IMR-90 (cell line): ENCODE data around the gene BRSK1. TPM values are rescaled to one million over a fixed set of nuclear protein-coding genes. Genes with fewer than 3 reads are reported as not detected.

Source experiments
- ATAC-seq: fragments of 200-7000 bp; cut with Tn5 transposase; 2 replicates; pipeline ENCODE4 v1.9.1; 2020; ENCODE audit warnings: low read depth, mild to moderate bottlenecking, moderate library complexity
- BruUV-seq: library from RNA; stranded (reverse); fragments of 400-500 nt; replicated peaks from 2 replicates; lab custom pipeline; 2021; lab: Mats Ljungman, UMichigan
- CTCF ChIA-PET: fragments of 300-600 bp; formaldehyde crosslinking; extraction: SDS; loops from one replicate; lab custom pipeline; 2021; ENCODE audit warnings: antibody characterized with exemption; lab: Yijun Ruan, JAX
- POLR2A ChIA-PET: fragments of 300-600 bp; sonication (Branson Sonifier 250); formaldehyde crosslinking; loops from one replicate; lab custom pipeline; 2022; ENCODE audit warnings: antibody characterized with exemption; ENCODE audit not compliant: unreplicated experiment; lab: Charles Lee
- DNase-seq: peaks from one replicate; pipeline ENCODE4 v3.0.0; 2013
- H2AFZ ChIP-seq: replicated peaks from 2 replicates; pipeline ENCODE3; 2013; ENCODE audit warnings: low read length, mild to moderate bottlenecking; ENCODE audit not compliant: poor library complexity
- H2AK5ac ChIP-seq: 2 replicates; pipeline ENCODE4 v1.6.1; 2013; ENCODE audit warnings: low read depth, low read length, inconsistent platforms
- H2AK9ac ChIP-seq: replicated peaks from 2 replicates; pipeline ENCODE3; 2013; ENCODE audit warnings: mild to moderate bottlenecking, low read depth, low read length, moderate library complexity; ENCODE audit not compliant: poor library complexity
- H2BK120ac ChIP-seq: 2 replicates; pipeline ENCODE4 v1.6.1; 2013; ENCODE audit warnings: low read depth, low read length, inconsistent platforms
- H2BK15ac ChIP-seq: 3 replicates; pipeline ENCODE4 v1.6.1; 2013; ENCODE audit warnings: low read depth, low read length, inconsistent platforms
- H2BK20ac ChIP-seq: 2 replicates; pipeline ENCODE4 v1.6.1; 2013; ENCODE audit warnings: low read depth, mild to moderate bottlenecking, inconsistent platforms, low read length, moderate library complexity
- H2BK5ac ChIP-seq: 2 replicates; pipeline ENCODE4 v1.6.1; 2013; ENCODE audit warnings: mild to moderate bottlenecking, low read depth, low read length, inconsistent platforms; ENCODE audit not compliant: poor library complexity, severe bottlenecking
- H3K14ac ChIP-seq: replicated peaks from 2 replicates; pipeline ENCODE4 v1.6.1; 2013; ENCODE audit warnings: low read depth, low read length, inconsistent platforms
- H3K18ac ChIP-seq: 2 replicates; pipeline ENCODE4 v1.6.1; 2013; ENCODE audit warnings: low read depth, low read length, control low read depth
- H3K23ac ChIP-seq: 2 replicates; pipeline ENCODE4 v1.6.1; 2013; ENCODE audit warnings: low read depth, low read length, inconsistent platforms
- H3K27ac ChIP-seq: 2 replicates; pipeline ENCODE4 v1.5.1; 2013; ENCODE audit warnings: mild to moderate bottlenecking, control low read depth, low read length; ENCODE audit not compliant: insufficient read depth
- H3K27me3 ChIP-seq: 2 replicates; pipeline ENCODE4 v1.6.1; 2013; ENCODE audit warnings: low read length; ENCODE audit not compliant: control insufficient read depth, insufficient read depth
- H3K36me3 ChIP-seq: 2 replicates; pipeline ENCODE4 v1.6.1; 2013; ENCODE audit warnings: low read length, mixed read lengths; ENCODE audit not compliant: control insufficient read depth, insufficient read depth
- H3K4ac ChIP-seq: 2 replicates; pipeline ENCODE4 v1.6.1; 2013; ENCODE audit warnings: low read depth, low read length, inconsistent platforms
- H3K4me1 ChIP-seq: 2 replicates; pipeline ENCODE4 v1.6.1; 2013; ENCODE audit warnings: low read length, mixed read lengths; ENCODE audit not compliant: control insufficient read depth, insufficient read depth
- H3K4me2 ChIP-seq: 2 replicates; pipeline ENCODE4 v1.6.1; 2013; ENCODE audit warnings: low read depth, mild to moderate bottlenecking, control low read depth, low read length, moderate library complexity
- H3K4me3 ChIP-seq: 2 replicates; pipeline ENCODE4 v1.5.1; 2013; ENCODE audit warnings: low read depth, mild to moderate bottlenecking, control low read depth, low read length, moderate library complexity; ENCODE audit not compliant: insufficient read depth
- H3K56ac ChIP-seq: 2 replicates; pipeline ENCODE4 v1.6.1; 2013; ENCODE audit warnings: low read length, inconsistent platforms; ENCODE audit not compliant: insufficient read depth; ENCODE audit errors: extremely low read depth
- H3K79me1 ChIP-seq, 2 experiments: 2 replicates each; pipeline ENCODE4 v1.6.1; 2013; ENCODE audit warnings: low read length in 2 of 2, inconsistent platforms in 1 of 2, low read depth in 1 of 2
- H3K9ac ChIP-seq: 2 replicates; pipeline ENCODE4 v1.6.1; 2013; ENCODE audit warnings: low read depth, low read length, control low read depth
- H3K9me1 ChIP-seq: 2 replicates; pipeline ENCODE4 v1.6.1; 2013; ENCODE audit warnings: low read length, inconsistent platforms; ENCODE audit not compliant: insufficient read depth
- H3K9me3 ChIP-seq: 2 replicates; pipeline ENCODE4 v1.6.1; 2013; ENCODE audit warnings: low read length; ENCODE audit not compliant: control insufficient read depth, insufficient read depth
- H4K20me1 ChIP-seq: 2 replicates; pipeline ENCODE4 v1.6.1; 2013; ENCODE audit warnings: low read length, inconsistent platforms; ENCODE audit not compliant: insufficient read depth
- H4K5ac ChIP-seq: 2 replicates; pipeline ENCODE4 v1.6.1; 2013; ENCODE audit warnings: mild to moderate bottlenecking, low read depth, low read length, control low read depth
- H4K8ac ChIP-seq, 2 experiments: 2 replicates each; pipeline ENCODE4 v1.6.1; 2013; ENCODE audit warnings: low read depth in 2 of 2, low read length in 2 of 2, control low read depth in 1 of 2, inconsistent platforms in 1 of 2
- H4K91ac ChIP-seq: 2 replicates; pipeline ENCODE4 v1.6.1; 2013; ENCODE audit warnings: low read depth, low read length, inconsistent platforms; ENCODE audit not compliant: insufficient read depth
- BHLHE40 ChIP-seq: fragments of 150-350 bp; IDR thresholded peaks from 2 replicates; pipeline ENCODE4 v1.6.1; 2016; ENCODE audit warnings: mild to moderate bottlenecking, low read depth, low read length
- CEBPB ChIP-seq: IDR thresholded peaks from 2 replicates; pipeline ENCODE4 v1.6.1; 2012; ENCODE audit warnings: low read depth, low read length, improper control_type of control experiment
- CHD1 ChIP-seq: IDR thresholded peaks from 2 replicates; pipeline ENCODE4 v1.6.1; 2012; ENCODE audit warnings: low read depth, low read length, improper control_type of control experiment
- FOS ChIP-seq: fragments of 150-350 bp; IDR thresholded peaks from 2 replicates; pipeline ENCODE4 v1.6.1; 2016; ENCODE audit warnings: low read depth, low read length
- MAFK ChIP-seq: IDR thresholded peaks from 2 replicates; pipeline ENCODE4 v1.6.1; 2012; ENCODE audit warnings: low read depth, low read length, improper control_type of control experiment
- MAZ ChIP-seq: IDR thresholded peaks from 2 replicates; pipeline ENCODE4 v1.6.1; 2012; ENCODE audit warnings: low read depth, mild to moderate bottlenecking, low read length, improper control_type of control experiment, moderate library complexity, borderline replicate concordance
- MXI1 ChIP-seq: IDR thresholded peaks from 2 replicates; pipeline ENCODE4 v1.6.1; 2012; ENCODE audit warnings: low read depth, mild to moderate bottlenecking, low read length, moderate library complexity, borderline replicate concordance
- NFE2L2 ChIP-seq: fragments of 150-350 bp; IDR thresholded peaks from 2 replicates; pipeline ENCODE4 v1.6.1; 2016; ENCODE audit warnings: low read depth, mild to moderate bottlenecking, low read length
- POLR2A ChIP-seq: IDR thresholded peaks from 2 replicates; pipeline ENCODE4 v1.6.1; 2012; ENCODE audit warnings: mild to moderate bottlenecking, low read depth, low read length
- RAD21 ChIP-seq: IDR thresholded peaks from 2 replicates; pipeline ENCODE4 v1.6.1; 2012; ENCODE audit warnings: low read length, improper control_type of control experiment
- RCOR1 ChIP-seq: IDR thresholded peaks from 2 replicates; pipeline ENCODE4 v1.6.1; 2012; ENCODE audit warnings: mild to moderate bottlenecking, low read length, improper control_type of control experiment; ENCODE audit not compliant: insufficient replicate concordance
- RFX5 ChIP-seq: IDR thresholded peaks from 2 replicates; pipeline ENCODE4 v1.8.0; 2012; ENCODE audit warnings: low read depth, mild to moderate bottlenecking, low read length, moderate library complexity
- SMC3 ChIP-seq: fragments of 150-350 bp; IDR thresholded peaks from 2 replicates; pipeline ENCODE4 v1.6.1; 2016; ENCODE audit warnings: low read depth, mild to moderate bottlenecking, antibody characterized with exemption, low read length, moderate library complexity
- WGBS, 2 experiments: methylation state at CpG; one replicate each; pipeline versions ENCODE4 v1.1.5 to v1.1.7; 2013; ENCODE audit warnings: missing lambda C conversion rate in 2 of 2; ENCODE audit not compliant: insufficient read length in 1 of 2; ENCODE audit errors: extremely low coverage in 2 of 2; 5-methylcytosine and 5-hydroxymethylcytosine counted together
- dilution Hi-C: fragments of 300-500 bp; cut with HindIII; formaldehyde crosslinking; loops from one replicate; pipeline ENCODE4 v1.14.3; 2018; ENCODE audit warnings: low sequenced_read_pairs; ENCODE audit not compliant: unreplicated experiment
- in situ Hi-C: fragments of 300-500 bp; cut with MboI; formaldehyde crosslinking; loops from 3 replicates; pipeline ENCODE4 v1.14.3; 2019; ENCODE audit warnings: low sequenced_read_pairs, inconsistent platforms, mixed read lengths
- intact Hi-C: fragments of 100-400 bp; cut with micrococcal nuclease; formaldehyde crosslinking; loops from 2 replicates; pipeline ENCODE4 v1.10.0; 2022
- polyA plus RNA-seq, 3 experiments: library from polyadenylated mRNA; depleted of rRNA; stranded (reverse); fragments of >200 nt; gene quantifications; 2 replicates each; pipeline ENCODE4 v1.2.3, GENCODE V29; 2012; ENCODE audit warnings: low replicate concordance in 1 of 3
- total RNA-seq: library from RNA; depleted of rRNA; stranded (reverse); fragments of >200 nt; gene quantifications from 2 replicates; pipeline ENCODE4 v1.2.3, GENCODE V29; 2012
- TF ChIP-seq, protein P1 (sequence below): fragments of 150-350 bp; IDR thresholded peaks from 2 replicates; pipeline ENCODE4 v1.6.1; 2016; ENCODE audit warnings: low read depth, mild to moderate bottlenecking, low read length, moderate library complexity, borderline replicate concordance
- TF ChIP-seq, protein P2 (sequence below): conservative IDR thresholded peaks from 2 replicates; pipeline ENCODE4 v1.5.1; 2012; ENCODE audit warnings: mild to moderate bottlenecking, low read depth, low read length, improper control_type of control experiment
- TF ChIP-seq, protein P3 (sequence below): fragments of 150-350 bp; IDR thresholded peaks from 2 replicates; pipeline ENCODE4 v1.6.1; 2017; ENCODE audit warnings: mild to moderate bottlenecking, antibody characterized with exemption, low read length, low read depth

BRSK1 gene
- total and polyA plus RNA-seq, 2 of the 4 experiments (the other 2 are of a cell fraction): 2.5 to 22.3 TPM

DNA sequence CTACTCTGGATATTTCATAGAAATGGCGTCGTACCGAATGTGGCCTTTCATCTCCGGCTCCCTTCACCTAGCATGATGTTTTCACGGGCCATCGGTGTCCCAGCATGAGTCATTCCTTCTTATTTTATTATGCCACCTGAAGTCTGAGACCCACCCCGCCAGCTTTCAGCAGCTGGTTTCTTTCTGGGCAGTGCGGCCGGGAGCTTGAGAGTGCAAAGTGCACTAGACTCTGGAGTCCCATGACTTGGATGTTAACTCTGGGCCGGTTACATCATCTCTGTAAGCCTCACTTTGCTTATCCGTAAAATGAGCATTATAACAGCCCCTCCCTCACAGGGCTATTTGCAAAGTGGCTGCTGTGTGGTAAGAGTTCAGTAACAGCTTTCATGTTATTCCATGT, 50.1 kb downstream of the BRSK1 start:
- DNase-seq (no peak), ATAC-seq (no peak)
- Histone ChIP-seq H3K4ac (no peak overlapping the region), H4K20me1 (no peaks in the 10 kb centered on the region), H3K79me1 (no peaks in the 10 kb centered on the region), H3K4me1 (peaks cover 2% of the 10 kb centered on the region), H3K27ac (no peak overlapping the region), H2AFZ (no peak overlapping the region), H4K91ac (no peak overlapping the region), H3K14ac (no peak overlapping the region), H3K27me3 (peaks cover 8% of the 10 kb centered on the region), H2BK120ac (no peak overlapping the region), H2AK9ac (no peak overlapping the region), H3K9me3 (no peaks in the 10 kb centered on the region), H3K9me1 (peaks cover 4% of the 10 kb centered on the region; the same call in 1 of the 2 replicates), H3K9ac (no peak overlapping the region), H3K4me2 (no peak overlapping the region), H4K5ac (no peak overlapping the region), H3K36me3 (no peaks in the 10 kb centered on the region), H2BK20ac (no peak overlapping the region), H3K23ac (no peak overlapping the region), H2BK5ac (no peak overlapping the region), H3K4me3 (no peak overlapping the region), H2BK15ac (no peak overlapping the region), H4K8ac (no peak overlapping the region), H3K18ac (no peak overlapping the region), H3K56ac (no peak overlapping the region), H2AK5ac (no peak overlapping the region)
- CTCF ChIA-PET: no interaction called here
- dilution Hi-C loops: no loop called here
- intact Hi-C loops: no loop called here
- TF ChIP-seq RFX5 (no peak), CHD1 (no peak), NFE2L2 (no peak), MAFK (no peak), RCOR1 (no peak), MXI1 (no peak), RAD21 (no peak), POLR2A (no peak), MAZ (no peak), BHLHE40 (no peak), CEBPB (no peak), FOS (no peak), SMC3 (no peak)
- TF ChIP-seq, protein P1, sequence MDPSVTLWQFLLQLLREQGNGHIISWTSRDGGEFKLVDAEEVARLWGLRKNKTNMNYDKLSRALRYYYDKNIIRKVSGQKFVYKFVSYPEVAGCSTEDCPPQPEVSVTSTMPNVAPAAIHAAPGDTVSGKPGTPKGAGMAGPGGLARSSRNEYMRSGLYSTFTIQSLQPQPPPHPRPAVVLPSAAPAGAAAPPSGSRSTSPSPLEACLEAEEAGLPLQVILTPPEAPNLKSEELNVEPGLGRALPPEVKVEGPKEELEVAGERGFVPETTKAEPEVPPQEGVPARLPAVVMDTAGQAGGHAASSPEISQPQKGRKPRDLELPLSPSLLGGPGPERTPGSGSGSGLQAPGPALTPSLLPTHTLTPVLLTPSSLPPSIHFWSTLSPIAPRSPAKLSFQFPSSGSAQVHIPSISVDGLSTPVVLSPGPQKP: no peak
- TF ChIP-seq, protein P2, sequence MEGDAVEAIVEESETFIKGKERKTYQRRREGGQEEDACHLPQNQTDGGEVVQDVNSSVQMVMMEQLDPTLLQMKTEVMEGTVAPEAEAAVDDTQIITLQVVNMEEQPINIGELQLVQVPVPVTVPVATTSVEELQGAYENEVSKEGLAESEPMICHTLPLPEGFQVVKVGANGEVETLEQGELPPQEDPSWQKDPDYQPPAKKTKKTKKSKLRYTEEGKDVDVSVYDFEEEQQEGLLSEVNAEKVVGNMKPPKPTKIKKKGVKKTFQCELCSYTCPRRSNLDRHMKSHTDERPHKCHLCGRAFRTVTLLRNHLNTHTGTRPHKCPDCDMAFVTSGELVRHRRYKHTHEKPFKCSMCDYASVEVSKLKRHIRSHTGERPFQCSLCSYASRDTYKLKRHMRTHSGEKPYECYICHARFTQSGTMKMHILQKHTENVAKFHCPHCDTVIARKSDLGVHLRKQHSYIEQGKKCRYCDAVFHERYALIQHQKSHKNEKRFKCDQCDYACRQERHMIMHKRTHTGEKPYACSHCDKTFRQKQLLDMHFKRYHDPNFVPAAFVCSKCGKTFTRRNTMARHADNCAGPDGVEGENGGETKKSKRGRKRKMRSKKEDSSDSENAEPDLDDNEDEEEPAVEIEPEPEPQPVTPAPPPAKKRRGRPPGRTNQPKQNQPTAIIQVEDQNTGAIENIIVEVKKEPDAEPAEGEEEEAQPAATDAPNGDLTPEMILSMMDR: no peak
- TF ChIP-seq, protein P3, sequence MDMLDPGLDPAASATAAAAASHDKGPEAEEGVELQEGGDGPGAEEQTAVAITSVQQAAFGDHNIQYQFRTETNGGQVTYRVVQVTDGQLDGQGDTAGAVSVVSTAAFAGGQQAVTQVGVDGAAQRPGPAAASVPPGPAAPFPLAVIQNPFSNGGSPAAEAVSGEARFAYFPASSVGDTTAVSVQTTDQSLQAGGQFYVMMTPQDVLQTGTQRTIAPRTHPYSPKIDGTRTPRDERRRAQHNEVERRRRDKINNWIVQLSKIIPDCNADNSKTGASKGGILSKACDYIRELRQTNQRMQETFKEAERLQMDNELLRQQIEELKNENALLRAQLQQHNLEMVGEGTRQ: no peak
- BruUV-seq: no TSS peak
- WGBS, 2 experiments: 81% methylated on average over 8 of the region's 11 CpGs; no CpG with 5 or more reads in 1 of the 2 experiments
- POLR2A ChIA-PET: interaction anchor here (0.6 kb wide), 1 partner anchor 21 kb away, joined by 3 read pairs; no protein-coding TSS in a partner anchor
- in situ Hi-C loops: no loop called here
